Activated naive CD4-positive, alpha-beta T cell treated with anti-CD3 and anti-CD28 coated beads, Interleukin-2, amount 10 ng/mL, durations not matched to agents 5 hours and 36 hours (primary cell): Measurements from ENCODE around the gene KIRREL1. TPM values are rescaled to one million over a fixed set of nuclear protein-coding genes. Genes with fewer than 3 reads are reported as not detected.

Source experiments
- total RNA-seq, 2 experiments: library from RNA; stranded (reverse); gene quantifications; one replicate each; pipeline ENCODE4 v1.2.3, GENCODE V29; 2021

KIRREL1 gene
- total RNA-seq: under 1 TPM in 1 of 2 experiments, not detected in 1; 0.02 TPM

DNA sequence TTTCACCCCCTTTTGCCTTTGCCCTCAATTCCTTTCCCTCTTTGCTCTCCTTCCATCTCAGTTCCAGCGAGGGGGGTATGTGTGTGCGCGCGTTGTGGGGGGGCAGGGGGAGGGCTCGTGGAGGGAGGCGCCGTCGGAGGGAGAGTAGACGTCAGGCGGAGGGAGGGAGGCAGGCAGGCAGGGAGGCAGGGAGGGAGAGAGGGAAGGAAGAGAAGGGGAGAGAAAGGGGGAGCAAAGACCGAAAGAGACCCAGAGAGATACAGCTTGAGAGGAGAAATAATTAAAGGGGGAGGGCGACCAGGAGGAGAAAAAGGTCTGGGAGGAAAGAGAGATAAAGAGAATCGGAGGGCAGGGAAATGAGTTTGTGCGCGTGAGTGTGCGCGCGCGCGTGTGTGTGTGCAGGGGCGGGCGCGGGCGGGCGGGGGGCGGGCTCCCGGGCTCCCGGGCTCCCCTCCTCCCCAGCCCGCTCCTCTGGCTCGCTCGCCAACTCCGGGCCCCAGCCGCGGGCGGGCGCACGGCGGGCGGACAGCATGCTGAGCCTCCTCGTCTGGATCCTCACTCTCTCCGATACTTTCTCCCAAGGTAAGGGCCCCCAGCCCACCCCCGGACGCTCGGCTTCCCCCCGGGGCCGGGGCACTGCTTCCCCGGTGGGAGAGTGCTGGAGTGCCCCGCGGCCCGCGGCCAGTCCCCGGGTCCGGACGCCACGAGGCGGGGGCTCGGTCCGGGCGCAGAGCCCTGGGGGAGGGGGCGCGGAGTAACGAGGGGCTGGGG, at the start of gene KIRREL1:
KIRREL1 (plus strand) TSS at position 499 of the 771 bp plus-strand sequence; CDS start at position 531, 32 bp downstream.

Other genes starting within 250 kb of the KIRREL1 start
- not detected for gene FCRL2, start 216.5 kb upstream of the KIRREL1 start, total RNA-seq
- gene FCRL1, start 173.5 kb upstream of the KIRREL1 start, total RNA-seq: not detected
- not detected for gene CD5L, start 151.8 kb upstream of the KIRREL1 start, total RNA-seq
- not detected for gene CD1D, start 187.2 kb downstream of the KIRREL1 start, total RNA-seq